WERI-Rb-1 (cell line): ENCODE results near the gene TBCD.
"Not testable (repeated sequence)": the region's sequence is repeated elsewhere in the genome, so short reads cannot be mapped to it uniquely, and the experiment has no call there.

Experiments
- DNase-seq: peaks from one replicate; pipeline ENCODE4 v3.0.0-alpha.2; 2020
- H3K27ac ChIP-seq: fragments of 250-450 bp; sonication (Bioruptor Pico); 2 replicates; pipeline ENCODE4 v1.5.1; 2020; ENCODE audit warnings: mild to moderate bottlenecking, moderate library complexity
- H3K27me3 ChIP-seq: fragments of 250-450 bp; sonication (Bioruptor Pico); 2 replicates; pipeline ENCODE4 v1.5.1; 2021; ENCODE audit warnings: mild to moderate bottlenecking, low read depth, moderate library complexity; ENCODE audit not compliant: insufficient read depth, severe bottlenecking
- H3K36me3 ChIP-seq: fragments of 250-450 bp; sonication (Bioruptor Pico); 2 replicates; pipeline ENCODE4 v1.5.1; 2020; ENCODE audit warnings: mild to moderate bottlenecking, moderate library complexity
- H3K4me3 ChIP-seq: 2 replicates; pipeline ENCODE4 v1.5.1; 2011; ENCODE audit warnings: low read depth, mild to moderate bottlenecking, control low read depth, low read length
- H3K9me3 ChIP-seq: fragments of 250-450 bp; sonication (Bioruptor Pico); 2 replicates; pipeline ENCODE4 v1.5.1; 2021; ENCODE audit warnings: mild to moderate bottlenecking, moderate library complexity; ENCODE audit not compliant: severe bottlenecking
- CTCF ChIP-seq: IDR thresholded peaks from 2 replicates; pipeline ENCODE4 v1.5.1; 2011; ENCODE audit warnings: low read depth, mild to moderate bottlenecking, control low read depth, inconsistent platforms, low read length

The TBCD gene

DNA sequence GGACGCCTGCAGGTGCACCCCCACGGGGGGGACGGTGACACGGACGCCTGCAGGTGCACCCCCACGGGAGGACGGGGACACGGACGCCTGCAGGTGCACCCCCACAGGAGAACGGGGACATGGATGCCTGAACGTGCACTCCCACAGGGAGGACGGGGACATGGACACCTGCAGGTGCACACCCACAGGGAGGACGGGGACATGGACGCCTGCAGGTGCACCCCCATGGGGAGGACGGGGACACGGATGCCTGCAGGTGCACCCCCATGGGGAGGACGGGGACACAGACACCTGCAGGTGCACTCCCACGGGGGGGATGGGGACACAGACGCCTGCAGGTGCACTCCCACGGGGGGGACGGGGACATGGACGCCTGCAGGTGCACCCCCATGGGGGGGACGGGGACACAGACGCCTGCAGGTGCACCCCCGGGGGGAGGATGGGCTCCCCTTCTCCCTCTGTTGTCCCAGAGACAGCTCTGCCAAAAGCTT, 213.0 kb downstream of the TBCD start:
- no peaks in the 10 kb centered on the region for H3K36me3 ChIP-seq
- no peaks in the 10 kb centered on the region for H3K27me3 ChIP-seq
- peaks cover under 1% of the 10 kb centered on the region for H3K9me3 ChIP-seq
- no peak for TF ChIP-seq CTCF
- H3K27ac ChIP-seq: no peak overlapping the region
- DNase-seq: peak; percentile 9
- no peak overlapping the region for H3K4me3 ChIP-seq

DNA sequence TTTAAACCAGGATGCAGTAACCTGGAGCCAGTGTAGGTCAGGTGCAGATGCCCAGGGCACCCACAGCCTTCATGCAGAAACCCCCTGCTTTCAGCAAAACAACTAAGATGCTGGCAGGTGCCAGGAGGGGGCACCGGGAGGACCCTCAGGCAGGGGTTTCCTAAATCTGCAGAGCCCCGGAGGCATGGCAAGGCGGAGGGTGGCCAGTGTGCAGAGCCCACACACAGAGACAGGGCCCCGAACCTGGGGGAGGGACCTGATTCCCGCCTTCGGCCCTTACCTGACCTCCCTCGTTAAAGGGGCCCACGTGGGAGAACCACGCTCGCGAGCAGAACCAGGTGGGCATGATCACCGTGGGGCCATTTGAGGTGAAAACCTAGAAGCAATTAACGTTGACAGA, 213.5 kb downstream of the TBCD start:
- Histone ChIP-seq H3K27ac (no peak overlapping the region), H3K27me3 (no peaks in the 10 kb centered on the region), H3K36me3 (no peaks in the 10 kb centered on the region), H3K4me3 (no peak overlapping the region), H3K9me3 (peaks cover 2% of the 10 kb centered on the region)
- TF ChIP-seq CTCF: no peak
- DNase-seq: peak; percentile 5

DNA sequence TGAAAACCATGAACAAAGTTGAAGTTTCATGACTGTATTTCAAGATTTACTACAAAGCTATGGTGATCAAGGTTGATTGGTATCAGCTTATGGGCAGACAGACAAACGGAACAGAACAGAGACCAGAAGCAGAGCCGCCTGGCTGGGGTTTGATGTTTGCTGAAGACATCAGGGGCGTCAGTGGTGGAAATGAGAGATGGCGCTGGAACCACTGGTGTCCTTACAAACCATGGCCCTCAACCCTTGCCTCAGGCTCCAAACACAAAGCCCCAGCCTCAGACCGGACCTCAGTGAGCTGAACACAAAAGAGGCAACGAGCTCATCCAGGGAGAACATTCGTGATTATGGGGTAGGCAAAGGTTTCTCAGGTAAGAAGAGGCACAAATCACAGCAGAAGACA, 214.6 kb downstream of the TBCD start:
- H3K36me3 ChIP-seq: no peaks in the 10 kb centered on the region
- no peak overlapping the region for H3K4me3 ChIP-seq
- H3K27me3 ChIP-seq: no peaks in the 10 kb centered on the region
- no peak overlapping the region for H3K27ac ChIP-seq
- TF ChIP-seq CTCF: no peak
- H3K9me3 ChIP-seq: peaks cover 2% of the 10 kb centered on the region
- DNase-seq: peak; percentile 6

- no peak for TF ChIP-seq CTCF
- peaks cover 2% of the 10 kb centered on the region for H3K9me3 ChIP-seq
- no peaks in the 10 kb centered on the region for H3K36me3 ChIP-seq
- peak; percentile 6 for DNase-seq
- H3K27me3 ChIP-seq: no peaks in the 10 kb centered on the region
- H3K27ac ChIP-seq: no peak overlapping the region
- no peak overlapping the region for H3K4me3 ChIP-seq
These were observed 215.6 kb downstream of the TBCD start for GRCh38 chr17:82967268-82968032.

GRCh38 chr17:82968033-82968841, 216.4 kb downstream of the TBCD start:
- not testable (repeated sequence) for H3K4me3 ChIP-seq, H3K36me3 ChIP-seq, H3K27me3 ChIP-seq, H3K27ac ChIP-seq, H3K9me3 ChIP-seq, DNase-seq

GRCh38 chr17:82970067-82970466, 218.2 kb downstream of the TBCD start:
- no peaks in the 10 kb centered on the region for H3K27me3 ChIP-seq
- no peak overlapping the region for H3K27ac ChIP-seq
- no peak for TF ChIP-seq CTCF
- peaks cover 2% of the 10 kb centered on the region for H3K9me3 ChIP-seq
- no peaks in the 10 kb centered on the region for H3K36me3 ChIP-seq
- no peak overlapping the region for H3K4me3 ChIP-seq
- DNase-seq: no peak
